Measurements from ENCODE around the gene SLC9A1.
A peak's percentile ranks its signal among the peaks of the same experiment; 100 is the strongest.
"Not testable (repeated sequence)": the region's sequence is repeated elsewhere in the genome, so short reads cannot be mapped to it uniquely, and the experiment has no call there.

SLC9A1 gene

DNA sequence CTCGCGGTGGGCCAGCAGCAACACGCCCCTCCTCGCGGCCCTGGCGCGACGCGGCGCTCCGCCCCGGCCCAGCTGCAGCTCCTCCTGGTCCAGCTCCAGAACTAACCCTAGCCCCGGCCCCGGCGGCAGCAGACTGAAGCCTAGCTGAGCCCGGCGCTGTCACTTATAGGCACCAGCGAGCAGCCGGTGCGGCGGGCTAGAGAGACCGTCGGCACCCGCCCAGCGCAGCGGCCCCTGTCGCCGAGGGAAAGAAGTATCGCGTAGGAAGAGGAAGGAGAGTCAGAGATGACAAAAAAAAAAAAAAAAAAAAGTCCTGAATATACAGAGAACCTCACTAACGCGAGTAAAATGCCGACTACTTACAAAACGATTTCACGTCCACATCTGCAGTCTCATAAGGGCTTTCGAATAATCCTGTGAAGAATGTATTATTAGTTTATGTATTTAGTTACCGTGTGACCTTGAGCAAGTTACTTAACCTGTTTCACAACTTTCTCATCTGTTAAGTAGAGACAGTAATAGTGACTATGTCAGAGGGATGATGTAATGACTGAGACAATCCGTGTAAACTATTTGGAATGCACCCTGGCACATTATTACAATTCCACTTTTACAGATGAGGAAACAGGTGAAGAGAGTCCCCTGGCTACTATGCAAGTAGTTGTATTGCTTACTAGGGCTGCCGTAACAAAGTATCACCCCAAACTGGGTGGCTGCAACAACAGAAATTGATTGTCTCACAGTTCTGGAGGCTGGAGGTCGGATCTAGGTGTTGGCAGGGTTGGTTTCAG lies at the start of gene SLC9A1:
Gene SLC9A1, minus strand, starts transcription at position 135 of the 791 bp plus-strand sequence. CDS start 791 bp downstream, outside the sequence.
- DNase-seq: peak; percentile 90

DNA sequence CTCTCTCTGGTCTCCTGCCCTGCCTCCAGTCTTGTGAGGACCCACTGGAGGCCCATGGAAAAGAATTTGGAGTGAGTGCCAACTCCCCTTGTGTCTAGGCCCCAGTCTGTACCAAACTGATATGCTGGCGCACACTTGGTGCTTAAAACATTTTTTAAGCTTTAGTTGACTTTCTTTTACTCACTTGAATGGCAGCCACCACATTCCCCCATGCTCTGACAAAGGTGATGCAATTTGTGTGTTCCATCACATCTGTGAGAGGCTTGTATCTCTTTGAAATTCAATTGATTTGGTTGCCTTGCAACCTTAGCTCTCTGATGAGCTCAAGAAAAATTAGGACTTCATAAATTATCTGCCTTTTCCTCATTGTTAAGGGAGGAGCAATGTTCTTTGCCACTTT lies 49.0 kb upstream of the SLC9A1 start:
- no peak for DNase-seq

DNA sequence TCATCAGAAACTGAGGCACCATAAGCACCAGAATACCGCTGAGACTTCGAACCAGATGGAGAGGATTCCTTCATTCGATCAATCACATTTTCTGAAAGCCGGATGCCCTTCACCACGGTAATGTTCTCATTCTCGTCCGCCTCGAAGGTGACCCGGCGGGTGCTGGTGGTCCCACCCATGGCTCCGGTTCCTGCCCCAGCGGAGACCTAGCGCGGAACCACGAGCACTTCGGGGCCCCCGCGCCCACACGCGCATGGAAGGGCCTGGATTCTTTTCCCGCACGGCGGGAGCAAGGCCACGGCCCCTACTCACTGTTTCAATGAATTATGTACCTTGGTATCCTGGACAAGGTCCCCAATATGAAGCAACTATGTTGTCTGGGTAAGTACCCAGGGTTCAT lies 46.4 kb upstream of the SLC9A1 start:
- no peak for DNase-seq

DNA sequence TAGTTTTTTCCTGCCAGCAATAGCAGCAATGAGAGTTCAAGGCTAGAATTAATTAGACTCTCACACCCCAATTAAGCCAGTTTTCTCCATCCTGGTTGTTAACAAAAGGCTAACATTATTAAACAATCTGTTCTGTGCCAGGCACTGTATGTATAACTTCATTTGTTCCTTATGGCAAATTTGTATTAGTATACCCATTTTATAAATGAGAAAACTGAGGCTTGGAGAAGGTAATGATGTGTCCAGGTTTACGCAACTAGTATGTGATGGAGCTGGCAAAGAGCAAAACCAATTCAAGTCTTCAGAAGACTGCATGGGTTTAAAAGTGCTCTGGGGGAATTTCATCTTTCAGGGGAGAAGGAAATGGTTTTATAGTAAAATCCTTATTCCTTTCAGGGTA lies 38.3 kb upstream of the SLC9A1 start:
- DNase-seq: no peak

DNA sequence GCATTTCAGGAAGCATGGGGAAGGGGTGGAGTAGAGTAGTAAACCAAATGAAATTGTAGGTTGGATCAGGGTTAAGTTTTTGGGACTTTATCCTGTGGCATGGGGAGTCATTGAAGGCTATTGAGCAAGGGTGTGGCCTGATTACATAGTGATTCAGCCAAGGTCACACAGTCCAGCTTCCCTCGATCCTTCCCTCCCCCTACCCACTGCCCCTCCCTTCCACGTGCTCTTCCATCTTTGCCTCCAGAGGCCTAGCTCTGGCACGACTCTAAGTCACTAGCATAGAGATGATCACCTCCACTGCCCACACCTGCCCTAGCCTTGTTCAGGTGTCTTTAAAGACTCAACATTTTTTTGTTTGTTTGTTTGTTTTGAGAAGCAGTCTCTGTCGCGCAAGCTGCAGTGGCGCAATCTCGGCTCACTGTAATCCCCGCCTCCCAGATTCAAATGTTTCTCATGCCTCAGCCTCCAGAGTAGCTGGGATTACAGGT lies 37.2 kb upstream of the SLC9A1 start:
- no peak for DNase-seq

DNA sequence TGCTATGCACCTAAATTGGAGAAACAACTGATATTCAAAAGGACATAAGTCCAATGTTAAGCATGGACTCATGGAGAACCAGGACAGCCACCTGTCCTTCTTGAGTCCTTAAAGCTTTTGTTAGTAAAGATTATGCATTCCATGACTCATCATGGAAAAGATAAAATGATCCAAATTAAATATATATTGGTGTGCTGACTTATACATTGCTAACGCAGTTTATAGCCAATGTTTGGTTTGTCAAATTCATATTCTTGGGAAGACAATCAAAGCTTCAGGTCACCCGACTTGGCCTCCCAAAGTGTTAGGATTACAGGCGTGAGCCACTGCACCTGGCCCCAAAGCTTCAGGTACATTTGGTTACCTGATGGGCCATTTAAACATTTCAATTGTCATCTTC lies 29.7 kb upstream of the SLC9A1 start:
- DNase-seq: not testable (repeated sequence)

DNA sequence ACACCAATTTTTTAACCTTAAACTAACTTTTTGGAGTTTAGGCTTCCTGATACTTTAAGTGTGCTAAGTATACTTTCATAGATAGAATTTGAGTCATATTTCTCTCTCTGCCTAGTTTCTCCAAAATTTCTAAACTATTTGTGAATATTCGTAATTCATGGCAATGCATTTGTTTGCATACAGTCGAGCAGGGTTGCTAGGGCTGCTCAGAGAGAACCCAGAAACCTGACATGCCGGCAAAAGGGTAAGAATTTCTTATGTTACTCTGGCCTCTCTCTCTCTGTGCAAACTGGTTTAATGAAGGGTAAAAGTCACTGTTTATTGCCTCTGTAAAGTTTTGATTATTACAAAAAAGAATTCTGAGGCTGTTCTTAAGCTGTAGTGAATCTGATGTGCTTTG lies 25.1 kb upstream of the SLC9A1 start:
- DNase-seq: no peak

DNA sequence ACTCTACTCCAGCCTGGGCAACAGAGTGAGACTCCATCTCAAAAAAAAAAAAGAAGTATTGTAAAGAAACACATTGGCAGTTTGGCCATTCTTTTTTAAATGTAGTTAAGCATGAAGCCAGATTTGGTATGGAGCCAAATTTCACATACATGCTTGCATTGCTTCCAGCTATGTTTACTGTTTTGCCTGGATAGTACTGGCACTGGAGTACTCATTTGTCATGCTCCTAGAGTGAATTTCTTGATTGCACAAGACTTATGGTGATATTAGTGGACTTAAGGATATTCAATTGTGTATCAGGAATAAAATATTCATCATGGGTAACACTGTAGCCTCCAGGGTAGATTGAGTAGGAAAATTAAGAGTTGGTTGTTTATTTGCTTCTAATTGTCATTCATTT lies 24.5 kb upstream of the SLC9A1 start:
- DNase-seq: no peak

DNA sequence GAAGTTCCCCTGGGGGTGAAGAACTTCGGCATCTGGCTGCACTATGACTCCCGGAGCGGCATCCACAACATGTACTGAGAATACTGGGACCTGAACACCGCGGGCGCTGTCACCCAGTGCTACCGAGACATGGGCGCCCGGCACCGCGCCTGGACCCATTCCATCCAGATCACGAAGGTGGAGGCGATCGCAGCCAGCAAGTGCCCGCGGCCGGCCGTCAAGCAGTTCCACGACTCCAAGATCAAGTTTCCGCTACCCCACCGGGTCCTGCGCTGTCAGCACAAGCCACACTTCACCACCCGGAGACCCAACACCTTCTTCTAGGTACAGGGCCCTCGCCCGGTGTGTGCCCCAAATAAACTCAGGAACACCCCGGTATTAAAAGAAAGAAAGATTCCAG lies 22.0 kb upstream of the SLC9A1 start:
- DNase-seq: no peak

DNA sequence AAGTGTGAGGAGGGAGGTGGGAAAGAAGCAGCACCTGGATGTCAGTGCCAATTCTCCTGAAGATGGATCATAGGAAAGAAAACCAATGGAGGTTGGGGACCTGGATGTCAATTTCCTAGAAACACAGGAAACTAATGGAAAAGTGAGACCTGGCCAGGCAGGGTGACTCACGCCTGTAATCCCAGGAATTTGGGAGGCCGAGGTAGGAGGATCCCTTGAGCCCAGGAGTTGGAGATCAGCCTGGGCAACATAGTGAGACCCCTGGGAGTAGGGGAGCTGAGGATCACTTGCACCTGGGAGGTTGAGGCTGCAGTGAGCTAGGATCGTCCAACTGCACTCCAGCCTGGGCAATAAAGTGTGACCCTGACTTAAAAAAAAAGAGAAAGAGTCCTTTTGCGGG lies 21.4 kb upstream of the SLC9A1 start:
- DNase-seq: no peak

DNA sequence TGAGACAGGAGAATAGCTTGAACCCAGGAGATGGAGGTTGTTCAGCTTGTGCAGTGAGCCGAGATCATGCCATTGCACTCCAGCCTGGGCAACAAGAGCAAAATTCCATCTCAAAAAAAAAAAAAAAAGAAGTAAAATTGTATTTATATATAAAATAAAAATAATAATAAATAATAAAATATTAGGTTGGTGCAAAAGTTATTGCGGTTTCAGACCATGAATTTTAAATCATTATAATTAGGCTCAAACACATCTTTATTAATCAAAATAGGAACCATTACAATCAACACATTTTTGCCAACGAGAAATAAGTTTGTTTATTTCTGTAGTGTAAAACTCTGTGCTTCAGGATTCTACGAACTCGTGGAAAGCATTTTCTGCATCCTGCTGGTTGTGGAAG lies 18.1 kb upstream of the SLC9A1 start:
- DNase-seq: not testable (repeated sequence)

DNA sequence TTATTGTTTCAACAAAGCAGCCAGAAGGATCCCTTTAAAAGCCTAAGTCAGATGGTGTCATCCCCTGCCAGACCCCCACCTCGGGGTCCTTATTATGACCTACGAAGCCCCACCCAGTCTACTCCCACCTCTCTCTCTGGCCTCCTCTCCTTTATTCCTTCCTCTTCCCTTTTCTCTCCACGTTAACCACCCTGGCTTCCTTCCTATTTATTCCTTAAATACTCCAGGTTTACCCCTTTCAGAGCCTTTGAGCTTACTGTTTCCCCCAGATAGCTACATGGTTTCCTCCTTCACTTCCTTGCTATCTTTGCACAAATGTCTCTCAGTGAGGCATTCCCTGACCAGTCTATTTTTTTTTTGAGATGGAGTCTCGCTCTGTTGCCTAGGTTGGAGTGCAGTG lies 12.0 kb upstream of the SLC9A1 start:
- no peak for DNase-seq

DNA sequence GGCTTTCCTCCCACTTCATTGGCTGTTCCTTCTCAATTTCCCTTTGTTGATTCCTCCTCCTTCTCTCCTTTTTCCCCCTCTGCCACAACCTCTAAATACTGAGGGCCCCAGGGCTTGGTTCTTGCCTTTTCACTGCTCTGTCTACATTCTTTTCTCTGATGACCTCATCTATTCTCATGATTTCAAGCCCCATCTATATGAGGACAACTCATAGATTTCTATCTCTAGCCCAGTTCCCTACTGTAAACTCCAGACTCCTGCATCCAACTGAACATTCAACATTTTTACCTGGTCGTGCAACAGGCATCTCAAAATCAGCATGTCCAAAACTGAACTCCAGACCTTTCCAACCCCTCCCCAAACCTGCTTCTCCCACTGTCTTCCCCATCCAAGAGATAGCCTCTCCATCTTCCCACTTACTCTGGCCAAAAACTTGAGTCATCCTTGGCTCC lies 11.5 kb upstream of the SLC9A1 start:
- DNase-seq: no peak

DNA sequence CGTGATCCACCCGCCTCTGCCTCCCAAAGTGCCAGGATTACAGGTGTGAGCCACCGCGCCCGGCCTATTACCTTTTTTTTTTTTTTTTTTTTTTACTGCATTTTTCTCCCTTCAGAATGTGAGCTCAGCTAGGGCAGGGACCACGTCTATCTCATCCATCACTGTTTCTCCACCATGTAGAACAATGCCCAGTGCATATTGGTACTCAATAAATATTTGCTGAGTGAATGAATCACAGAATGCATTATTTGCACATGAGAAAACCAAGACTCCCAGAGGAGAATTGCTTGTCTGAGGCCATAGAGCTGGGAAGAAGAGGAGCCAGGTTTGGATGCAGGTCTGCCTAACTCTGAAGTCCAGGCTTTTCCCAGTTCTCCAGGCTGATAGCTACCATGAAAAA lies 8.2 kb upstream of the SLC9A1 start:
- no peak for DNase-seq

DNA sequence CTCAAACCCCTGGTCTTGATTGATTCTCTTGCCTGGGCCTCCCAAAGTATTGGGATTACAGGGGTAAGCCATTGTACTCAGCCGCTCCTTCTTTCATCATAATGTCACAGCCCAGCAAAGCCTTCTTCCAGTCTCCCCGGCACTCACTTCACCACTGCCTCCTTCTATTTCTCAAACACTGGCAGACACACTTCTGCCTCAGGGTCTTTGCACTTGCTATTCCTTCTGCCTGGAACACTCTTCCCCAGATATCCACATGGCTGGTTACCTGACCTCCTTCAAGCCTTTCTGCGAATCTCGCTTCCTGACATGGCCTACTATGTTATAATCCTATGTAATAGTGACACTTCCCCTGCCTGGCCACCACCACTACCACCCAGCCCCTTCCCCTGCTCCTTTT lies 7.2 kb upstream of the SLC9A1 start:
- DNase-seq: no peak

DNA sequence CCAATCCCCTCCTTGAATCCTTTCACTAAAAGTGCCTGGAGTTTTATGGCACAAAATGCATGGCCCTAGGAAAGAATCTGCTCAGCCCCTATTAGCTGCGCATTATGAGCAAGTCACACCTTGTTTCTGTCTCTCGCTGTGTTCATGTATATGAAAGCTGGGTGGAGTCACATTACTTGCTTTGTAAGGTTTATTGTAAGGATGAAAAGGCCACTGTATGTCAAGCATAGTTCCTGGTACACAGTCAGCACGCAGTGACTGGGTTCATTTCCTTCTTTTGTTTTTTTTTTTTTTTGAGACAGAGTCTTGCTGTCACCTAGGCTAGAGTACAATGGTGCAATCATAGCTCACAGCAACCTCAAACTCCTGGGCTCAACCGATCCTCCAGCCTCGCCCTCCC lies 6.7 kb upstream of the SLC9A1 start:
- no peak for DNase-seq

DNA sequence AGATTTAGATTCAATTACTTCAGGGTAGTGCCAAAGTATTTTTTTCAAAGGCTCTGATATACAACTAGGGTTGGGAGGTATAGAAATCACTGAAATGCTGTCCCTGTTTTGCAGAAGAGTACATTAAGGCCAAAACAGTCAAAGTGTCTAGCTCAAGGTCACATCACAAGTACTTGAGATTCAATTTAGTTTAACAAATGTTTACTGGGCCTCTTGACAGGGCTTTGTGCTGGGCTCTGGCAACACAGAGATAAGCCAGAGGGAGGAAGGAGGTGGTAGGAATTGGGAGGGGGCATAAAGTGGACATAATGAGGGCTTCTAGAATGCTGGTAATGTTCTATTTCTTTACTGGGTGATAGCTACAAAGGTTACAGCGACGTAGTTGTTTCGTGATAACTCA lies 2.3 kb upstream of the SLC9A1 start:
- DNase-seq: no peak

DNA sequence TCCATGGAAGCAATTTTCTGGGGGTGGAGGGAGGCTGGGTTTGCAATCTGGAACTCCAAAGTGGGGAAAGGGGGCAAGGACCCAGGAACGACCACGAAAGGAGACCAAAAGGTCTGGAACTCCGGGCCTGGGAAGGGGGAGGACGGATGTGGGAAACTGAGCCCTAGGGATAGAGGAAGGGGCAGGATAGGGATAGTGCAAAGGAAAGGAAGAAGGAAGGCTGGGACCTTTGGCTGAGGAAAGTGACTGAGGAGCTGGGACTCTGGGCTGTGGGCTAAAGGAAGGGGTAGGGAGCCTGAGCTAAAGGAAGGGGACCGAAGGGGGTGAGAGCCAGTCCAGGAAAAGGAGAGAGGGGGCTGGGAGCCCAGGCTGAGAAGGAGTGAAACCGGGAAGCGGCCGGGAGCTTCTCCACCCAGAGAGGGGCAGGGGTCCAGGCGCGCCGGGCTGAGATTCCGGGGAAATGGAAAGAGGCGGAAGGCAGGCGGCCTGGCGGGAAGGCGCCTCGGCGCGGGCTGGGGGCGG lies 395 bp downstream of the SLC9A1 start:
- no peak for DNase-seq

DNA sequence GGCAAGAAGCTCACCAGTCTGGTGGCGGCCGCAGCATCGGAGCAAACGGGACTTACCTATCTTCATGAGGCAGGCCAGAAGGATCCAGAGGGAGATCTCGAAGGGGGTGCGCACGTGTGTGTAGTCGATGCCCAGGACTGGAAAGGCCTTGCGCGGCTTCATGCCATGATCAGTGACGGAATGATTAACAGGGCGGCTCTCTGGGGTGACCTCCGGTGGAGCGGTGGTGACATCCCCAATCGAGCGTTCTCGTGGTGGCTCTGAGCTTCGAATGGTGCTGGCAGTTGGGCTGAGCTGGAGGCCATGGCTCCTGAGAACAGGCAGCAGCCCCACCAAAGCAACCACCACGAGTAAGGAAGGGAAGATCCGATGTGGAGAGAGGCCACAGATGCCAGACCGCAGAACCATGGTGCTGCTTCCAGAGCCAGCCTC lies 982 bp downstream of the SLC9A1 start:
- no peak for DNase-seq

DNA sequence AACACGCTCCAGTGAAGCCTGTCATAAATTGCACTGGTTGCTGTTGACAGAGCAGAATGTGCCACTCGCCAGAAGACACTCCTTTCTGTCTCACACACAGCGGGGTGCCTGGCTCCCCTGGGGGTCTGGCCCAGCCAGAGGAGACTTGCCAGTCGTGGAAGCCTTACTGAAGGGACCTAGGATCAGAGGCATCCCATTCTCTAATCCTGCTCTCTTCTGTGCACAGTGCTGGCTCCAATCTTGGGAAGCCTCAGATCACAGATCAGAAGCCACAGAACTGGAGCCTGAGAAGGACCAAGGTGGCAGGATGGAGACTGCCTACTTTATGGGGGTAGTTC lies 1.4 kb downstream of the SLC9A1 start:
- no peak for DNase-seq

DNA sequence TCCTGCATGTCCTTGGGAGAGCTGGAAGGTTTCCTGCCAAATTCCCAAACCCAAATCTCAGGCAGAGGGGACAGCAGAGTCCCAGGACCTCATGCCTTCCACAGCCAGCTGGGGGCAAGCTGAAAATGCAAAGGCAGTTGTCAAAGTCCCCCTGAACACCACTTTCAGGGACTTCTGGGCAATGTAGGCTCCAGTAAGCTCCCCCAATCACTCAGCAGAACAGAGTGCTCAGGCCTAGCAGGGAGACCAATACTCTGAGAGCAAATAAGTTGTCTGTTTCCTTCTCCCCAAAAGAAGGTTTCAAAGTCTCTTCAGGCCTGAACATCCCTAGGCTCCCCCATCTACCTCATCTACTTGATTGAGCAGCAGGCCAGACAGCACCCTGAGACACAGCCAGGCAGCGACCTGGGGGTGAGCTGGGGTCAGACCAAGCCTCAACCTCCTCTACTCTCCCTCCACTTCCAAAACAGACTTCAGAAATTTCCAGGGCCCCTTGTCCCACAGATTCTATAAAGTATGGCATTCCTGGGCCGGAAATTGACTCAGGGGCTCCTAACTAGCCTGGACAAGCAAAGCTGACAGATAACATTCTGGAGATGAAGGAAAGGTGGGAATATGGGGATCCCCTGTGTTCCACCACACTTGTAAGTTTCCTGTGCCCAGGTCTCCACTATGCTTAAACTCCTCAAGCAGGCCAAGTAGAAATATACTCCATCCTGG lies 1.9 kb downstream of the SLC9A1 start:
- DNase-seq: no peak

DNA sequence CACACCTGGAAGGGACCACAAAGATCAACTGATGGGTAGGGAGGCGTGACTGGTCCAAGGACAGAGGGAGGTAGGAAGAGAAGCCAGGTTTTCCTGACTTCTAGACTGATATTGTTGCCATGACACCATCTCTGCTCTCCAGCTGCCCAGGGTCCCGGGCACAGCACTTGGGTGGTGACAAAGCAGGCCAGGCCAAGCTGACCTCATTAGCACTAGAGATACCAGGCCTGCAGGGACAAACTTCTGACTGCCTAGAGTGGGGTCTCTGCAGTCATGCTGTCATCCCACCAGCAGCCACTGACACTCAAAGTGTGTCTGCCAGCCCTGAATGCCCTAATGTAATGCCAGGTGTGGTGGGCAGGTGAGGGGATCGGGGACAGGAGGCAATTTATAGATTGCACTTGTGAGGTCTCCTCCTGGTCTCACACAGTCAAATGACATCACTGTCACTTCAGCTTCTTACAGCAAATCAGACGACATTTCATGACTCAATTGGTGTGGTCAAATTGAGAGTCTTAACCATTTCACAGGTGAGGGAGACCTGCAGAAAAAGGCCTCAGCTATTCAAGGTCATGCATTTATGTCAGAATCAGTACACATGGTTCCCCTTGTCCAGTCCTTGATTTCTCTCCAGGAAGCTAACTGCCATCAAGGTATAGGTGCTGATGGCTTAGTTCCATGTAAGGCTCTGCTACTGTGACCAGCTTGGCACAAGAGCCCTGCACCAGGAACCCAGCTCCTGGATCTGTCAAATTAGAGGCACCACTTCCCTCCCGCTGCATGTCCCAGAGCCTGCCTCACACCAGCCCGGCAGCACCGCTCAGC lies 2.7 kb downstream of the SLC9A1 start:
- DNase-seq: no peak

DNA sequence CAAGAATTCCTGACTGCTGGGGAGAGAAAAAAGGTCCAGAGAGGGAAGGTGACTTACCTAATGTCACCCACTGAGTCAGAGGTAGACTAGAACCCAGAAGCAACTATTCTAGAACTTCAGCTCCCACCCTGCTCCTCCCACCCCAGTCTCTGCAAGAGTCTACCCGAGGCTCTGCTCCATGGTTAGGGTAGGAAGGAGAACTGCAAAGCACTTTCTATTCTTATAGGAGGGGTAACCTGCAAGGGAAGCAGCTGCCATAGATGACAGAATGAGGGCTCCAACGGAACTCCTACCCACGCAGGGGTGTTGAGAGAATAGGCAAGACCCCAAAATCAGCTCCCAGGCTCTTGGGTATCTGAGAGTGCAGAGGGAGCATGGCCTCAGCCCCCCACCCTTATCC lies 4.3 kb downstream of the SLC9A1 start:
- no peak for DNase-seq
